ENCODE data around the gene TLX2. TPM values are rescaled to one million over a fixed set of nuclear protein-coding genes. Genes with fewer than 3 reads are reported as not detected.
A peak's percentile ranks its signal among the peaks of the same experiment; 100 is the strongest.

Gene TLX2
- total and polyA plus RNA-seq, 2 of the 8 experiments (the other 6 are each of a cell fraction or from before 2014, with no cell fraction given) = 0.06 to 0.17 TPM

DNA sequence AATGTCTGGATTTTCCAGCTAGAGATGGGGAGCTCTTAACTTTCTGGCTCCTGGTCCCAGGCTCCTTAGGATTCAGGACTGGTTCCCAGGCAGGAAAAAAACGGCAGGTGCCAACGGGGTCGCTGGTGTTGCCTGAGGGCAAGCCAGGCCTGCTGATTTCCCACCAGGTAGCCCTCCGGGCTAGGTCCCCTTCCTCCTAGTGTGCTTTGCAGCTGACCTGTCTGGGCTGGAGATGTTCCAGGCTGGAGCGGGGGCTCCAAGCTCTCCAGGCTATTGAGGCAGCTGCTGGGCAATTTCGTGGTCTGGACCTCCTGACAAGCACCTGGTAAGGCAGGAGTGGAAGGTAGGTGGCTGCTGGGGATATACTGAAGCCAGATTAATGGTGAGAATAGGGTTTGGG is 39.8 kb upstream of the TLX2 start:
- Histone ChIP-seq H4K5ac (ENCODE audit: insufficient read length, low read depth, low read length) (no peak overlapping the region), H3K27me3 (replicated peaks in 1 of 4; ENCODE audit: control insufficient read depth in 3 of 4, extremely low read depth in 1 of 4, insufficient read depth in 3 of 4, low read length in 3 of 4) (no peaks in the 10 kb centered on the region), H3K56ac (replicated peaks; ENCODE audit: insufficient read length, low read depth, low read length) (no peak overlapping the region), H3K9ac (replicated peaks in 1 of 4; ENCODE audit: extremely low read depth in 1 of 4, low read depth in 3 of 4, low read length in 3 of 4) (no peak overlapping the region), H2BK120ac (replicated peaks; ENCODE audit: low read depth, low read length) (no peak overlapping the region), H2BK12ac (ENCODE audit: low read depth, low read length) (no peak overlapping the region), H2BK20ac (ENCODE audit: low read length) (no peak overlapping the region), H3K79me2 (ENCODE audit: control insufficient read depth in 1 of 2, insufficient read depth in 2 of 2, low read length in 2 of 2) (no peaks in the 10 kb centered on the region), H2BK5ac (ENCODE audit: low read depth, low read length) (no peak overlapping the region), H2AK5ac (ENCODE audit: low read depth, low read length) (no peak overlapping the region), H4K8ac (ENCODE audit: extremely low read depth, insufficient read depth, low read length) (peak overlapping the region; percentile 14; the same call in 1 of the 2 replicates), H3K18ac (ENCODE audit: extremely low read depth, low read length) (no peak overlapping the region), H2BK15ac (ENCODE audit: low read length) (no peak overlapping the region), H3K4me2 (ENCODE audit: insufficient read depth in 1 of 2, low read depth in 2 of 2, low read length in 2 of 2) (no peak overlapping the region), H3K36me3 (ENCODE audit: control insufficient read depth in 2 of 4, insufficient read depth in 4 of 4, low read length in 3 of 4) (peaks cover 0 to 4% (median 2%) of the 10 kb centered on the region in 4 experiments; a peak in 6 of 8 replicates), H4K91ac (replicated peaks; ENCODE audit: insufficient read length, low read length) (no peak overlapping the region), H3K14ac (ENCODE audit: insufficient read length) (no peak overlapping the region), H3K27ac (ENCODE audit: low read depth, low read length) (no peak overlapping the region), H3K79me1 (ENCODE audit: low read depth, low read length) (no peaks in the 10 kb centered on the region; the same call in 1 of the 2 replicates), H2AFZ (ENCODE audit: low read length) (no peak overlapping the region), H3K23ac (ENCODE audit: insufficient read length) (no peak overlapping the region), H3K9me3 (ENCODE audit: insufficient read depth in 2 of 2, low read depth in 1 of 2, low read length in 1 of 2) (no peaks in the 10 kb centered on the region), H4K20me1 (replicated peaks in 1 of 2; ENCODE audit: control insufficient read depth in 1 of 2, insufficient read depth in 2 of 2, low read length in 2 of 2) (peaks cover 0 to 1% of the 10 kb centered on the region in 2 experiments), H3K23me2 (ENCODE audit: low read depth, low read length) (peaks cover 11% of the 10 kb centered on the region), H3K4ac (replicated peaks; ENCODE audit: insufficient read length, low read depth, low read length) (no peak overlapping the region), H3K4me1 (replicated peaks in 1 of 4; ENCODE audit: control insufficient read depth in 3 of 4, insufficient read depth in 4 of 4, low read length in 3 of 4) (peaks cover 0 to 3% (median 2%) of the 10 kb centered on the region in 4 experiments; a peak in 3 of 7 replicates), H3K4me3 (ENCODE audit: extremely low read depth in 1 of 4, insufficient read depth in 2 of 4, low read depth in 3 of 4, low read length in 4 of 4) (no peak overlapping the region)
- FAIRE-seq (no peak), DNase-seq (ENCODE audit: low read depth in 1 of 2, low spot score in 2 of 2) (no peak)
- POLR2A ChIA-PET (ENCODE audit: partially characterized antibody) = interaction anchor here (1.0 to 5.2 kb wide), 4 partner anchors 7 to 29 kb away, joined by 4 to 89 read pairs (median 24); partner anchors contain the start of genes CCDC142, INO80B, TTC31 and WBP1
- no peak for TF ChIP-seq RXRA (IDR thresholded peaks at IDR 0.05; ENCODE audit: insufficient read depth, low read depth, low read length)
- TF ChIP-seq, protein P1, sequence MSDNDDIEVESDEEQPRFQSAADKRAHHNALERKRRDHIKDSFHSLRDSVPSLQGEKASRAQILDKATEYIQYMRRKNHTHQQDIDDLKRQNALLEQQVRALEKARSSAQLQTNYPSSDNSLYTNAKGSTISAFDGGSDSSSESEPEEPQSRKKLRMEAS (IDR thresholded peaks at IDR 0.05) = no peak
- no peak for TF ChIP-seq RNF2 (IDR thresholded peaks at IDR 0.05; ENCODE audit: borderline replicate concordance, low read depth, low read length, missing control alignments, poor library complexity, severe bottlenecking)
- 92% methylated on average over 6 of the region's 6 CpGs; no CpG with 5 or more reads in 1 of the 2 experiments for WGBS, 2 experiments (ENCODE audit: extremely low coverage in 1 of 2, insufficient coverage in 1 of 2, insufficient read length in 1 of 2, insufficient replicate concordance in 2 of 2, low coverage in 1 of 2, low lambda C conversion rate in 2 of 2, missing lambda C conversion rate in 1 of 2)
- CTCF ChIA-PET (ENCODE audit: partially characterized antibody) = interaction anchor here (0.9 to 5.7 kb wide), 19 partner anchors 8 to 139 kb away, joined by 3 to 86 read pairs (median 5); partner anchors contain the start of genes C2orf81, CCDC142, INO80B and MOGS

Data from H1 (cell line).